IMR-90 (cell line): ENCODE measurements around the gene ART4. TPM values are rescaled to one million over a fixed set of nuclear protein-coding genes. Genes with fewer than 3 reads are reported as not detected.

Source experiments
- ATAC-seq: fragments of 200-7000 bp; cut with Tn5 transposase; 2 replicates; pipeline ENCODE4 v1.9.1; 2020; ENCODE audit warnings: low read depth, mild to moderate bottlenecking, moderate library complexity
- BruUV-seq: library from RNA; stranded (reverse); fragments of 400-500 nt; replicated peaks from 2 replicates; lab custom pipeline; 2021; lab: Mats Ljungman, UMichigan
- CTCF ChIA-PET: fragments of 300-600 bp; formaldehyde crosslinking; extraction: SDS; loops from one replicate; lab custom pipeline; 2021; ENCODE audit warnings: antibody characterized with exemption; lab: Yijun Ruan, JAX
- POLR2A ChIA-PET: fragments of 300-600 bp; sonication (Branson Sonifier 250); formaldehyde crosslinking; loops from one replicate; lab custom pipeline; 2022; ENCODE audit warnings: antibody characterized with exemption; ENCODE audit not compliant: unreplicated experiment; lab: Charles Lee
- DNase-seq: peaks from one replicate; pipeline ENCODE4 v3.0.0; 2013
- H2AFZ ChIP-seq: replicated peaks from 2 replicates; pipeline ENCODE3; 2013; ENCODE audit warnings: low read length, mild to moderate bottlenecking; ENCODE audit not compliant: poor library complexity
- H2AK5ac ChIP-seq: 2 replicates; pipeline ENCODE4 v1.6.1; 2013; ENCODE audit warnings: low read depth, low read length, inconsistent platforms
- H2AK9ac ChIP-seq: replicated peaks from 2 replicates; pipeline ENCODE3; 2013; ENCODE audit warnings: mild to moderate bottlenecking, low read depth, low read length, moderate library complexity; ENCODE audit not compliant: poor library complexity
- H2BK120ac ChIP-seq: 2 replicates; pipeline ENCODE4 v1.6.1; 2013; ENCODE audit warnings: low read depth, low read length, inconsistent platforms
- H2BK15ac ChIP-seq: 3 replicates; pipeline ENCODE4 v1.6.1; 2013; ENCODE audit warnings: low read depth, low read length, inconsistent platforms
- H2BK20ac ChIP-seq: 2 replicates; pipeline ENCODE4 v1.6.1; 2013; ENCODE audit warnings: low read depth, mild to moderate bottlenecking, inconsistent platforms, low read length, moderate library complexity
- H2BK5ac ChIP-seq: 2 replicates; pipeline ENCODE4 v1.6.1; 2013; ENCODE audit warnings: mild to moderate bottlenecking, low read depth, low read length, inconsistent platforms; ENCODE audit not compliant: poor library complexity, severe bottlenecking
- H3K14ac ChIP-seq: replicated peaks from 2 replicates; pipeline ENCODE4 v1.6.1; 2013; ENCODE audit warnings: low read depth, low read length, inconsistent platforms
- H3K18ac ChIP-seq: 2 replicates; pipeline ENCODE4 v1.6.1; 2013; ENCODE audit warnings: low read depth, low read length, control low read depth
- H3K23ac ChIP-seq: 2 replicates; pipeline ENCODE4 v1.6.1; 2013; ENCODE audit warnings: low read depth, low read length, inconsistent platforms
- H3K27ac ChIP-seq: 2 replicates; pipeline ENCODE4 v1.5.1; 2013; ENCODE audit warnings: mild to moderate bottlenecking, control low read depth, low read length; ENCODE audit not compliant: insufficient read depth
- H3K27me3 ChIP-seq: 2 replicates; pipeline ENCODE4 v1.6.1; 2013; ENCODE audit warnings: low read length; ENCODE audit not compliant: control insufficient read depth, insufficient read depth
- H3K36me3 ChIP-seq: 2 replicates; pipeline ENCODE4 v1.6.1; 2013; ENCODE audit warnings: low read length, mixed read lengths; ENCODE audit not compliant: control insufficient read depth, insufficient read depth
- H3K4ac ChIP-seq: 2 replicates; pipeline ENCODE4 v1.6.1; 2013; ENCODE audit warnings: low read depth, low read length, inconsistent platforms
- H3K4me1 ChIP-seq: 2 replicates; pipeline ENCODE4 v1.6.1; 2013; ENCODE audit warnings: low read length, mixed read lengths; ENCODE audit not compliant: control insufficient read depth, insufficient read depth
- H3K4me2 ChIP-seq: 2 replicates; pipeline ENCODE4 v1.6.1; 2013; ENCODE audit warnings: low read depth, mild to moderate bottlenecking, control low read depth, low read length, moderate library complexity
- H3K4me3 ChIP-seq: 2 replicates; pipeline ENCODE4 v1.5.1; 2013; ENCODE audit warnings: low read depth, mild to moderate bottlenecking, control low read depth, low read length, moderate library complexity; ENCODE audit not compliant: insufficient read depth
- H3K56ac ChIP-seq: 2 replicates; pipeline ENCODE4 v1.6.1; 2013; ENCODE audit warnings: low read length, inconsistent platforms; ENCODE audit not compliant: insufficient read depth; ENCODE audit errors: extremely low read depth
- H3K79me1 ChIP-seq, 2 experiments: 2 replicates each; pipeline ENCODE4 v1.6.1; 2013; ENCODE audit warnings: low read length in 2 of 2, inconsistent platforms in 1 of 2, low read depth in 1 of 2
- H3K9ac ChIP-seq: 2 replicates; pipeline ENCODE4 v1.6.1; 2013; ENCODE audit warnings: low read depth, low read length, control low read depth
- H3K9me1 ChIP-seq: 2 replicates; pipeline ENCODE4 v1.6.1; 2013; ENCODE audit warnings: low read length, inconsistent platforms; ENCODE audit not compliant: insufficient read depth
- H3K9me3 ChIP-seq: 2 replicates; pipeline ENCODE4 v1.6.1; 2013; ENCODE audit warnings: low read length; ENCODE audit not compliant: control insufficient read depth, insufficient read depth
- H4K20me1 ChIP-seq: 2 replicates; pipeline ENCODE4 v1.6.1; 2013; ENCODE audit warnings: low read length, inconsistent platforms; ENCODE audit not compliant: insufficient read depth
- H4K5ac ChIP-seq: 2 replicates; pipeline ENCODE4 v1.6.1; 2013; ENCODE audit warnings: mild to moderate bottlenecking, low read depth, low read length, control low read depth
- H4K8ac ChIP-seq, 2 experiments: 2 replicates each; pipeline ENCODE4 v1.6.1; 2013; ENCODE audit warnings: low read depth in 2 of 2, low read length in 2 of 2, control low read depth in 1 of 2, inconsistent platforms in 1 of 2
- H4K91ac ChIP-seq: 2 replicates; pipeline ENCODE4 v1.6.1; 2013; ENCODE audit warnings: low read depth, low read length, inconsistent platforms; ENCODE audit not compliant: insufficient read depth
- CHD1 ChIP-seq: IDR thresholded peaks from 2 replicates; pipeline ENCODE4 v1.6.1; 2012; ENCODE audit warnings: low read depth, low read length, improper control_type of control experiment
- POLR2A ChIP-seq: IDR thresholded peaks from 2 replicates; pipeline ENCODE4 v1.6.1; 2012; ENCODE audit warnings: mild to moderate bottlenecking, low read depth, low read length
- RCOR1 ChIP-seq: IDR thresholded peaks from 2 replicates; pipeline ENCODE4 v1.6.1; 2012; ENCODE audit warnings: mild to moderate bottlenecking, low read length, improper control_type of control experiment; ENCODE audit not compliant: insufficient replicate concordance
- USF2 ChIP-seq: fragments of 150-350 bp; IDR thresholded peaks from 2 replicates; pipeline ENCODE4 v1.6.1; 2017; ENCODE audit warnings: mild to moderate bottlenecking, antibody characterized with exemption, low read length, low read depth
- WGBS, 2 experiments: methylation state at CpG; one replicate each; pipeline versions ENCODE4 v1.1.5 to v1.1.7; 2013; ENCODE audit warnings: missing lambda C conversion rate in 2 of 2; ENCODE audit not compliant: insufficient read length in 1 of 2; ENCODE audit errors: extremely low coverage in 2 of 2; 5-methylcytosine and 5-hydroxymethylcytosine counted together
- dilution Hi-C: fragments of 300-500 bp; cut with HindIII; formaldehyde crosslinking; loops from one replicate; pipeline ENCODE4 v1.14.3; 2018; ENCODE audit warnings: low sequenced_read_pairs; ENCODE audit not compliant: unreplicated experiment
- in situ Hi-C: fragments of 300-500 bp; cut with MboI; formaldehyde crosslinking; loops from 3 replicates; pipeline ENCODE4 v1.14.3; 2019; ENCODE audit warnings: low sequenced_read_pairs, inconsistent platforms, mixed read lengths
- intact Hi-C: fragments of 100-400 bp; cut with micrococcal nuclease; formaldehyde crosslinking; loops from 2 replicates; pipeline ENCODE4 v1.10.0; 2022
- polyA plus RNA-seq, 3 experiments: library from polyadenylated mRNA; depleted of rRNA; stranded (reverse); fragments of >200 nt; gene quantifications; 2 replicates each; pipeline ENCODE4 v1.2.3, GENCODE V29; 2012; ENCODE audit warnings: low replicate concordance in 1 of 3
- total RNA-seq: library from RNA; depleted of rRNA; stranded (reverse); fragments of >200 nt; gene quantifications from 2 replicates; pipeline ENCODE4 v1.2.3, GENCODE V29; 2012

The ART4 gene
- total and polyA plus RNA-seq, 2 of the 4 experiments (the other 2 are of a cell fraction) = not detected

GRCh38 chr12:14811486-14811885, 31.8 kb downstream of the ART4 start:
- Histone ChIP-seq H3K14ac (no peak overlapping the region), H3K4me2 (no peak overlapping the region), H3K27ac (no peak overlapping the region), H3K9me3 (no peaks in the 10 kb centered on the region), H4K91ac (no peak overlapping the region), H2BK15ac (no peak overlapping the region), H3K4me3 (no peak overlapping the region), H3K36me3 (no peaks in the 10 kb centered on the region), H3K27me3 (peaks cover 2% of the 10 kb centered on the region; the same call in 1 of the 2 replicates), H2AK9ac (no peak overlapping the region), H3K4ac (no peak overlapping the region), H3K18ac (no peak overlapping the region), H3K9ac (no peak overlapping the region), H2AK5ac (no peak overlapping the region), H3K4me1 (no peaks in the 10 kb centered on the region), H3K79me1 (no peaks in the 10 kb centered on the region), H4K20me1 (no peaks in the 10 kb centered on the region), H4K8ac (no peak overlapping the region), H4K5ac (no peak overlapping the region), H3K9me1 (no peaks in the 10 kb centered on the region), H2BK20ac (no peak overlapping the region), H2BK120ac (no peak overlapping the region), H3K23ac (no peak overlapping the region), H2BK5ac (no peak overlapping the region), H2AFZ (no peak overlapping the region), H3K56ac (no peak overlapping the region)
- dilution Hi-C loops = no loop called here
- no TSS peak for BruUV-seq
- ChIA-PET CTCF (interaction anchor here (0.6 to 2.3 kb wide), 8 partner anchors 9 to 409 kb away, joined by 3 to 7 read pairs (median 4); partner anchors contain the start of gene RERG), POLR2A (no interaction called here)
- intact Hi-C loops = loop anchor here (1.0 kb wide), 1 partner anchor 183 kb away; no protein-coding TSS in a partner anchor
- no peak for DNase-seq
- WGBS, 2 experiments = no CpG with 5 or more reads among the region's 2 CpGs
- in situ Hi-C loops = no loop called here
- TF ChIP-seq CHD1 (no peak), USF2 (no peak), POLR2A (no peak), RCOR1 (no peak)
- no peak for ATAC-seq
